Fibroblast of skin of scalp (primary cell): ENCODE data around the gene SLC9A8. TPM values are rescaled to one million over a fixed set of nuclear protein-coding genes. Genes with fewer than 3 reads are reported as not detected.
"Not testable (repeated sequence)": the region's sequence is repeated elsewhere in the genome, so short reads cannot be mapped to it uniquely, and the experiment has no call there.

Experiments used
- DNase-seq: peaks from one replicate; pipeline ENCODE4 v3.0.0-alpha.2; 2013
- polyA plus RNA-seq, 2 experiments: library from polyadenylated mRNA; unstranded; fragments of 120-200 nt; gene quantifications; one replicate each; pipeline ENCODE4 v1.2.1, GENCODE V29; 2013; ENCODE audit not compliant: insufficient read length in 2 of 2

Gene SLC9A8, protein sequence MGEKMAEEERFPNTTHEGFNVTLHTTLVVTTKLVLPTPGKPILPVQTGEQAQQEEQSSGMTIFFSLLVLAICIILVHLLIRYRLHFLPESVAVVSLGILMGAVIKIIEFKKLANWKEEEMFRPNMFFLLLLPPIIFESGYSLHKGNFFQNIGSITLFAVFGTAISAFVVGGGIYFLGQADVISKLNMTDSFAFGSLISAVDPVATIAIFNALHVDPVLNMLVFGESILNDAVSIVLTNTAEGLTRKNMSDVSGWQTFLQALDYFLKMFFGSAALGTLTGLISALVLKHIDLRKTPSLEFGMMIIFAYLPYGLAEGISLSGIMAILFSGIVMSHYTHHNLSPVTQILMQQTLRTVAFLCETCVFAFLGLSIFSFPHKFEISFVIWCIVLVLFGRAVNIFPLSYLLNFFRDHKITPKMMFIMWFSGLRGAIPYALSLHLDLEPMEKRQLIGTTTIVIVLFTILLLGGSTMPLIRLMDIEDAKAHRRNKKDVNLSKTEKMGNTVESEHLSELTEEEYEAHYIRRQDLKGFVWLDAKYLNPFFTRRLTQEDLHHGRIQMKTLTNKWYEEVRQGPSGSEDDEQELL
- 5.3 TPM for polyA plus RNA-seq (2013, experiment 1 of 2; ENCODE audit: insufficient read length)
- polyA plus RNA-seq (2013, experiment 2 of 2; ENCODE audit: insufficient read length) = 6.4 TPM

DNA sequence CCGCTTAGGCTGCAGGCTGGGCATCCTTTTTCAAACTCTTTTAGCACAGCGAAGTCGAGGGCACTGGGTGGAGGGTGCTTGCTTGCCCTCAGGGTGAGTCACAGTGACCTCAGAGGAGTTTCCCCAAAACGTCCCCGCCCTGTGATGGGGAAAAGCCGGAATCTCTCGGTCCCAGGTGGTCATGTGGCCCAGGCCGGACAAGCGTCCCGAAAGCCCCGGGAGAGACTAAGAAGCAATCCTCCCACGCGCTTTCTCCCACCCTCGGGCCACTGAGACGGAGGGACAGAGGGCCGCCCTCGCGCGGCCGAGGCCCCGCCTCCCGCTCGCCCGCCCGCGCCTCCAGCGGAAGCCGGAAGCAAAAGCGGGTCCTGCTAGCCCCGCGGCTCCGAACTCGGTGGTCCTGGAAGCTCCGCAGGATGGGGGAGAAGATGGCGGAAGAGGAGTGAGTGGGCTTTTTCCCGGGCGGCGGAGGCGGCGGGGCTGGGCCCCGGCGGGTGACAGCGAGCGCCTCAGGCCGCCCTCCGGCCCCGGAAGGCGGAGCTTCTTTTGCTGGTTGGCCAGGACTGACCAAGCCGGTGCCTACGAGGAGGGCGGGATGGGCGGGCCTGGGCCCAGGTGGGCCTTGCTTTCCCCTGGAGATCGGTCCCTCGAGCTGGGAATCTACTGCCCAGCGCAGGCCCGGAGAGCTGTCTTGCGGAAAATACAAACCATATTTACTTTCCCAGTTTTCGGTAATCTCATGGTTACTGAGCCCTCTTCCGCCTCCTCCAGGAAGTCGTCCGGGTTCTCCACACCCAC is at the start of gene SLC9A8:
SLC9A8 (plus strand) TSS at position 322 of the 798 bp plus-strand sequence; CDS start at position 417, 95 bp downstream.
- DNase-seq = peak; percentile 89

DNA sequence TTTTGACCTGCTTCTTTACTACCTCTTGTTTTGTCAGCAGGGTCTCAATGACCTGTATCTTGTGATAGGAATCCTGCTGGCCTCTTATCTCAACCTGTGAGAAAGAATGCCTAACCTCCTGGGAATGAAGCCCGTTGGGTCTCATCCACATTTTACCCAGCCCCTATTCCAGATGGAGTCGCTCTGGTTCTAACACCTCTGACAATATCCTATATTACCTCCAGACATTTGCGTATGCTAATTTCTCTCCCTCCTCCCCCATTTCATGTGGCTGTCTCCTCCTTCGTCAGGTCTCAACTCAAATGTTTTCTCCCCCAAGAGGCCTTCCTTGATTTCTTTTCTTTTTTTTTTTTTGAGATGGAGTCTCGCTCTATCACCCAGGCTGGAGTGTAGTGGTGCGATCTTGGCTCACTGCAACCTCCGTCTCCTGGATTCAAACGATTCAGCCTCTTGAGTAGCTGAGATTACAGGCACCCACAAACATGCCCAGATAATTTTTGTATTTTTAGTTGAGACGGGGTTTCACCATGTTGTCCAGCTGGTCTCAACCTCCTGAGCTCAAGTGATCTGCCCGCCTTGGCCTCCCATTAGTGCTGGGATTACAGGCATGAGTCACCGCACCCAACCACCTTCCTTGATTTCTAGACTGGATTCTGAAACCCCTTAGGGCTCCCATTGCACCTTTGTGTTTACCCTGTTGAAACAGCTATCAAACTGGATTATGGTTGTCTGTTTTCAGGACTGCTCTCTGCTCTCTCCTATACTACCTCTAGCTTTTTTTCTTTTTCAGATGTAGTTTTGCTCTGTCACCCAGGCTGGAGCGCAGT is 49.5 kb upstream of the SLC9A8 start:
- no peak for DNase-seq

DNA sequence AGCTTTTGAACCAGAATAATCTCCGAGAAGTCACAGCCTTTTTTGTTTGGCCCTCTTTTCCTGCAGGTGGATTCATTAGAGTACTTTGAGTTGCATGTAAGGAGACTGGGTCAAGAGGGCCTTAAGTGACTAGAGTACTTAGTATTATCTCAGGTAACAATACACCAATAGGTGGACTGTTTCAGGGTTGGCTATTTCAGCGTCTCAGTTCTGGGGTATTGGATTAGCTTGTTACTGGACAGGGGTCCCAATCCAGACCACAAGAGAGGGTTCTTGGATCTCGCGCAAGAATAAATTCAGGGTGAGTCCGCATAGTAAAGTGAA is 47.3 kb upstream of the SLC9A8 start:
- DNase-seq = no peak

DNA sequence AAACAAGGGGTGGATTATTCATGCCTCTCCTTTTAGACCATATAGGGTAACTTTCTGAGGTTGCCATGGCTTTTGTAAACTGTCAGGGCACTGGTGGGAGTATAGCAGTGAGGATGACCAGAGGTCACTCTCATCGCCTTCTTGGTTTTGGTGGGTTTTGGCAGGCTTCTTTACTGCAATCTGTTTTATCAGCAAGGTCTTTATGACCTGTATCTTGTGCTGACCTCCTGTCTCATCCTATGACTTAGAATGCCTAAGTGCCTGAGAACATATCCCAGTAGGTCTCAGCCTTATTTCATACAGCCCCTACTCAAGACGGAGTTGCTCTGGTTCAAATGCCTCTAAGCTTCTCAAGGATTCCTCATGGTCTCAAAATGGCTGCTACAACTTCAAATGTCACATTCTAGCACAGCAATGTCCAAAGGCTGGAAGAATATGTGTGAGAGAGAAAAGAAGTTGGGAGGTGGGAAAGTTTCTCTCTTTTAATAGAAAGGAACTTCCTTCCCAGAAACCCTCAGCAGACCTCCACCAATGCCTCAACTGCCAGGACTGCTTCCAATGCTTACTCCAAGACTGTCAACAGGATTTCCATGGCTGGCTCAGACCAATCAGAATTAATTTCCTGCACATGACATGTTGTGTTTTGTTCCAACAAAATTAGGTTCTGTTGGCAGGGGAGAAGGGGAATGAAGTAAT is 46.6 kb upstream of the SLC9A8 start:
- no peak for DNase-seq

DNA sequence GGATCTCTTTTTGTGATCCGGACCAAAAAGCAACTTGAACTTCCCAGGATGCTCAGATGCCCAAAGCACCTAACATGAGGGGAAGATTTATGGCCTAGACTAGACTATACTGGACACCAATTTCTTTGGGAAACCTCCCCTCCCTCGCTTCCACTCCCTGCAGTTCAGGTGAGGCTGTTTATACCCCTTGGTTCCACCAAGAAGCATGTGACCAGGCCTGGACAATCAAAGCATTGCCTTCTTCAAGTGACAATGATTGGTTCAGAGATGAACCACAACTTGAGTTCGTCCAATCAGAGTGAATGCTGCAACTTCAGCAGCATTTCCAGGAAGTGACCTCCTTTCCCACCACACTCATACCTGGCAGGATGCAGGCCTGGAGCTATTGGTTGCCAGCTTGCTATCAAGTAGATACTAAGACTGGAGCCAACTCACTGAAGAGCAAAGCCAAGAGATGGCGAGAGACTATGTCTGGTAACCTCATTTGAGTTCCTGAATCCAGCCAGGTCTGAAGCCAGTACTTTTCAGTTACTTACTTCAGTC is 45.6 kb upstream of the SLC9A8 start:
- no peak for DNase-seq

DNA sequence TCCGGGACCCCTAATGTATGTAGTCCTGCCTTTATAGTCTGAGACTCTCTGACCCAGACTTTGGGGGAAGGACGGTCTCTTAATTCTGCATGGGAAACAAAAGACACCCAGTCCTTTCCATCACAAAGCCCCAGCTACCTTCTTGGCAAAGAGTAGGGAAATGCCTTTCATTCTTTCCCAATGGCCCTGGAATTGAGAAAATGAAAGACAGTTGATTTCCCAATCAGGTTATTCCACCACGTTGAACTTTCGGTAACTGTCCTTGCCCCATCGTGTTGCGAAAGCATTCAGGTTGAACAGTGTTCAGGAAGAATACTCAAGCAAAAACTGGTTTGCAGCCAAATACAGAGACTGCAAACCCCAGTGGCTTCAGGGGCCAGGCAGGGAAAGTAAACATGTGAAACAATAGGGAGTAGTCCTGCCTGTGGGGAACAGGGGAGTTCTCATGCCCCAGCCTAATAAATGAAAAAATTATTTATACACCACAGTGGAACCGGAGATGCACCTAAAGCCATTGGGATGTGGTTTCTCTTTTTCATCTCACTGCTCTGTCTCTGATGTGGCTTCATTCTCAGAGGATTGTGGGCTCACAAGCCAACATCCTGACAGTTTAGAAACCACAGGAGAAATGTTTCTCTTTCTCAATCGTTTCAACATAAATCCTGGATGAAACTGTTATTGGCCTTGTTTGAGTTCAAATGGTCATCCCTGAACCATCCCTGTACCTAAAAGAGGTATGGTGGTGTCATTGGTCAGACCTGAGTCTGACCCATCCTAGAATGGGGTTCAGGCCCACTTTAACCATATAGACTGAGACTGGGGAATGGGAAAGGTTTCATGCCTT is 44.2 kb upstream of the SLC9A8 start:
- peak; percentile 71 for DNase-seq

DNA sequence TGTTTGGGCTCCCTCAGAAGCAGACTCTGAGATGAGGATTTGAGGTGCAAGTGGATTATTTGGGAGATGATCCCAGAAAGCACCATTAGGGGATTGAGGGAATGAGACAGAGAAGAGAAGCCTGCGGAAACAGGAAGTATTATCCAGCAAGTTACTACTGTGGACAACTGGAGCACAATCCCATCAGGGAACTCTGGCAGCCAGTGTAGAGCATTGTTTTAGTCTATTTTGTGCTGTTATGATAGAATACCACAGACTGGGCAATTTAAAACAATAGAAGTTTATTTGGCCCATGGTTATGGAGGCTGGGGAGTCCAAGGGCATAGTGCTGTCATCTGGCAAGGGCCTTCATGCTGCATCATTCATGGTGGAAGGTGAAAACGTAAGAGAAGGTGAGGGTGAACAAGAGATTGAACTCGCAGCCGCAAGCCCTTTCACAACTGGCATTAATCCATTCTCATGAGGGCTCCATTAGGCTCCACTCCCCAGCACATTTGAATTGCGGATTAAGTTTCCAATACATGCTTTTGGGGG is 43.5 kb upstream of the SLC9A8 start:
- no peak for DNase-seq

DNA sequence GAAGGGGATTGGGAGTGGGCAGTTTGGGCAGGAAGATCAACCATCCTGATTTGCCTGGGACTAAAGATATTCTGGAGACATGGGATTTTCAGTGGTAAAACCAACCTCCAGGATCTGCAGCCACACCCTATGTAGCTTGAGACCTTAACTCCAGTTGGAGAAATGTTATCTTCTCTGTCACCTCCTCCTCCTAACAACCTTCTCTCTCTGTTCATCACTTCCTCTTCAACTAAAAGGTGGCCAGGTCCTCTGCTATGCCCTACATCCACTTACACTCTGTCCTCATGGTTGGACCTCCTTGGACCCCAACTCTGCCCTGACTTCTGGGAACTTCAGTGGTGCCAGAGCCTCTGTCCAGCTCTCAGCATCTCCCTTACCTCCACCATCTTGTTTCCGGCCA is 42.0 kb upstream of the SLC9A8 start:
- DNase-seq = no peak

DNA sequence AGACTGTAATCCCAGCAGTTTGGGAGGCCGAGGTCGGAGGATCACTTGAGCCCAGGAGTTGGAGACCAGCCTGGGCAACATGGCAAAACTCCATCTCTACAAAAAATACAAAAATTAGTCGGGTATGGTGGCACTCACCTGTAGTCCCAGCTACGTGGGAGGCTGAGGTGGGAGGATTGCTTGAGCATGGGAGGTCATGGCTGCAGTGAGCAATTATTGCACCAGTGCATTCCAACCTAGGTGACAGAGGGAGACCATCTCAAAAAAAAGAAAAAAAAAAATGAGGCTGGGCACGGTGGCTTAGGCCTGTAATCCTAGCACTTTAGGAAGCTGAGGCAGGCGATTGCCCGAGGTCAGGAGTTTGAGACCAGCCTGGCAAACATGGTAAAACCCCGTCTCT is 38.4 kb upstream of the SLC9A8 start:
- not testable (repeated sequence) for DNase-seq

DNA sequence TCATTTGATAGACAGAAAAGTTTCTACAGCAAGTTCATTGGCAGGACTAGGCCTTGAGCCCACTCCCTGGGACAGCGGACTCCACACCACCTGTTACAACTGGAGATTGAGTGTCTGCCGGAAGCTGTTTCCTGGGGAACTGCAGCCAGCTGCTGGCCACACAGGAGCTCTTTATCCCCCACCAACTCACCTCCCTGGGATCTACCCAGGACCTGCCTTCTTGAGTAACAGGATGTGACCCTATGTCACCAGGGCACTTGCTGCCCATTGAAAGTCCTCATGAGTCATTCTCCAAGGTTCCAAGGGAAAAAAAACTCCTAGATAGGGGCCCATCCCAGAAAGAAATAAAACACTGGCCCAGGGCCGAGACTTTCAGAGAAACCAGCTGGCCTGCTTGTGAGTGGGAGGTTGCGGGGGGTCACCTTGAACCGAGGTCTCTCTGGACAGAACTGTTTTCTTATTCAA is 37.4 kb upstream of the SLC9A8 start:
- DNase-seq = peak; percentile 13

DNA sequence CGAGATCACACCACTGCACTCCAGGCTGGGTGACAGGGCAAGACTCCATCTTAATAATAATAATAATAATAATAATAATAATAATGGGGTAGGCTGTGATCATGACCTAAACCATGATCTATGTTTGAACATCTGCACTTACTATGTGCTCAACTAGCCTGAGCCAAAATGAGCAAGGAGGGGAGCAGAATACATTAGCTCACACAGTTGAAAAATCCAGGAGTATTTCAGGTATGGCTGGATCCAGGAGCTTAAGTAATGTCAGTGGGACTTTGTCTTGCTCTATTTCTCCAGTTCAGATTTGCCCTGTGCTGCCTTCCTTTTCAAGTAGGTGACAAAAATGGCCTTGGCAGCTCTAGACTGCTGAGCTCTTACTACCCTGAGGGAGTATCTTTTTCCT is 32.7 kb upstream of the SLC9A8 start:
- no peak for DNase-seq

DNA sequence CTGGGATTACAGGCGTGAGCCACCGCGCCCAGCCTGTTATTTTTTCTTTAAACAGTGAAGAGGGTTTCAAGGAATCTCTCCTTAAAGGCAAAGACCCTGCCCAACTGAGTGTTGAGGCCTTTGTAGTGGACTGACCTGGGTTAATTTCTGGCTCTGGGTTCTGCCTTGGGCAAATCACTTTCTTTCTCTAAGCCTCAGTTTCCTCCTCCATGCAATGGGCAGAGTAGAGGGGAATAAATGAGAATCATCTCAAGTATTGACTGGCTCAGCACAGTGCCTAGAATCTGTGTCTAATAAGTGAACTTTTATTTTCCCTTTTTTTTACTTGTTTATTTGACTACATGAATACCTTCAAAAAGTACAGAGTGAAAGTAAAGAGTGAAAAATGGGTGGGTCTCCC is 31.0 kb upstream of the SLC9A8 start:
- DNase-seq = no peak

DNA sequence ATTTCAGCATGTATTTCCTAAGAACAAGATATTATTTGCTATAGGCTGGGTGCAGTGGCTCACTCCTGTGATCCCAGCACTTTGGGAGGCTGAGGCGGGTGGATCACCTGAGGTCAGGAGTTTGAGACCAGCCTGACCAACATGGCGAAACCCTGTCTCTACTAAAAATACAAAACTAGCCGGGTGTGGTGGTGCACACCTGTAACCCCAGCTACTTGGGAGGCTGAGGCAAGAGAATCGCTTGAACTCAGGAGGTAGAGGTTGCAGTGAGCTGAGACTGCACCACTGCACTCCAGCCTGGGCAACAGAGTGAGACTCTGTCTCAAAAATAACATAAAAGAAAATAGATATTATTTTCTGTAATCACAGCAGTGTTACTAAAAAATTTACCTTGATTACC is 30.2 kb upstream of the SLC9A8 start:
- DNase-seq = not testable (repeated sequence)

DNA sequence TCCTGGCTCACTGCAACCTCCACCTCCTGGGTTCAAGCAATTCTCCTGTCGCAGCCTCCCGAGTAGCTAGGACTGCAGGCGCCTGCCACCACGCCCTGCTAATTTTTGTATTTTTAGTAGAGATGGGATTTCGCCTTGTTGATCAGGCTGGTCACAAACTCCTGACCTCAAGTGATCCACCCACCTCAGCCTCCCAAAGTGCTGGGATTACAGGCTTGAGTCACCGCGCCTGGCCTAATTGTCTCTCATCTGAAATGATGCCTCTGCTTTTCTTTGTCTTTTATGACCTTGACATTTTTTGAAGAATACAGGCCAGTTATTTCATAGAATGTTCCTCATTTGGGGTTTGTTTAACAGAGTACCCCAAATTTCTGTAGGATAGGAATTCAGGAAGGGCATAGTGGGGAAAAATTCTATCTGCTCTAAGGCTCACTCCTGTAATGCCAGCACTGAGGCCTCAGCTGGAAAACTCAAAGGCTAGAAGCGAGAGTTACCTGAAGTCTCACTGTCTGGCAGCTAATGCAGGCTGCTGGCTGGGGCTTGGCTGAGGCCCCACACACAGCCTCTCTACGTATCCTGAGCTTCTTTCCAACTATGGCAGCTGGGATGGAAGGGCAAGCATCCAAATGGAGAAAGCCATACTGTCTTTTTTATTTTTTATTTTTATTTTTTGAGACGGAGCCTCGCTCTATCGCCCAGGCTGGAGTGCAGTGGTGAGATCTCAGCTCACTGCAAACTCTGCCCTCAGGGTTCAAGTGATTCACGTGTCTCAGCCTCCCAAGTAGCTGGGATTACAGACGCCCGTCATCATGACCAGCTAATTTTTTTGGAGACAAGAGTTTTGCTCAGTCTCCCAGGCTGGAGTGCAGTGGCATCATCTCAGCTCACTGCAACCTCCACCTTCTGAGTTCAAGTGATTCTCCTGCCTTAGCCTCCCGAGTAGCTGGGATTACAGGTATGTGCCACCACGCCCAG is 29.3 kb upstream of the SLC9A8 start:
- DNase-seq = not testable (repeated sequence)

DNA sequence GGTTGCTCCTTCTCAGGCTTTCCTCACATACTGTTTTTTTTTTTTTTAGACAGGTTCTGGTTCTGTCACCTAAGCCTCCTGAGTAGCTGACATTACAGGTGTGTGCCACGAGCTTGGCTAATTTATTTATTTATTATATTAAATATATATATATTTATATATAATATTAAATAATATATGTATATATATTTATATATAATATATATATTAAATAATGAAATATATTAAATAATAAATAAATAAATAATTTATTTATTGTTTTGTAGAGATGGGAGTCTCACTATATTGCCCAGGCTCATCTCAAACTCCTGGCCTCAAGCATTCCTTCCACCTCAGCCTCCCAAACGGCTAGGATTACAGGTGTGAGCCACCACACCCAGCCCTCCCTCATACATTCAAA is 28.3 kb upstream of the SLC9A8 start:
- DNase-seq = no peak

DNA sequence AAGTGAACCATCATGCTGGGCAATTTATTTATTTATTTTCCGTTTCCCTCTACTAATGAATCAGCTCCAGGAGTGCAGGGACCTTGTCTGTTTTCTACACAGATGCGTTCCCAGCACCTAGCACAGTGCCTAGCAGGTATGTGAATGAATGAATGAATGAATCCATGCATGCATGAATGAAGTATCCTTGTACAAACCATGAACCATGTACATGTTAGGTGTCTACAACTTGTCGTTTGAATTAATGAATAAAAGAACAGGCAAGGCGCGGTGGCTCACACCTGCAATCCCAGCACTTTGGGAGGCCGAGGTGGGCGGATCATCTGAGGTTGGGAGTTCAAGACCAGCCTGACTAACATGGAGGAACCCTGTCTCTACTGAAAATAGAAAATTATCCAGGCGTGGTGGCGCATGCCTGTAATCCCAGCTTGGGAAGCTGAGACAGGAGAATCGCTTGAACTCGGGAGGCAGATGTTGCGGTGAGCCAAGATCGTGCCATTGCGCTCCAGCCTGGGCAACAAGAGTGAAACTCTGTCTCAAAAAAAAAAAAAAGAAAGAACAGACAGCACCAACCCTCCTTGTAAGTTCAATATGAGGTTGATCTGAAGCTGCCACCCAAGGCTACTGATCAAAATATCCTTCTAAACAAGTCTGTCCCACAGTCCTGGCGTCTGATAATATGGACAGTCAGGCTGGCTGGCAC is 27.3 kb upstream of the SLC9A8 start:
- no peak for DNase-seq

DNA sequence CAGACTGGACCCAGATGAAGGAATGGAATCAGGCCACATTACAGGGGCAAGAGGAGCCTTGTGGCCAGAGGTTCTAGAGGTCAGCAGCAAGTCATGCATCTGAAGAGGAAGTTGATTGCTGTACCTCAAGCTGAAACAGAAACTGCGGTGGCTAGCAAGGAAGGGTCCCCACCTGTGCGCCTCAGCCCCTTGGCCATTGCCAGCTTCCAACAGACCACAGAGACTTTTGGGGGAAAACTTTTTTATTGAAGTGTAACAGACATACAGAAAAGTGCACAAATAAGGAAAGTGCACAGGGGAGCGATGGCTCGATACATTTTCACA is 26.8 kb upstream of the SLC9A8 start:
- no peak for DNase-seq

DNA sequence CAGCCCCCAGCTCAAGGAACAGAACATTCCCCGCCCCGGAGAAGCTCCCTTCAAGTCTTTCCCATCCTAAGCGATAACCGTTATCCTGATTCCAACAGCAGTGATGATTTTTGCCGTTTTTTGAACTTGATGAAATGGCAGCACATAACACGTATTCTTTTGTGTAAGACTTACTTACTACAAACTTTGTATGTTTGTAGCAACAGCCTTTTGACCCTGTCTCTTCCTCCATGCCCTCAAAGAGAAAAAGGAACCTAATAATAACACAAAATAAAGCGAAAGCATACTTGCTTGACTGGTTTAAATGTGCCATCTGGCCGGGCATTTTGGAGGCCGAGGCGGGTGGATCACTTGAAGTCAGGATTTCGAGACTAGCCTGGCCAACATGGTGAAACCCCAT is 26.4 kb upstream of the SLC9A8 start:
- DNase-seq = no peak
